SK-N-DZ (cell line): ENCODE results near the gene ADGRE3. TPM values are rescaled to one million over a fixed set of nuclear protein-coding genes. Genes with fewer than 3 reads are reported as not detected.
A peak's percentile ranks its signal among the peaks of the same experiment; 100 is the strongest.

Source experiments
- DNase-seq: peaks from one replicate; pipeline ENCODE4 v3.0.0-alpha.2; 2015; ENCODE audit warnings: low spot score
- polyA plus RNA-seq, 2 experiments: library from polyadenylated mRNA; depleted of rRNA; stranded (reverse); fragments of >200 nt; gene quantifications; 2 replicates each; pipeline ENCODE4 v1.2.3, GENCODE V29; 2014

The ADGRE3 gene, protein sequence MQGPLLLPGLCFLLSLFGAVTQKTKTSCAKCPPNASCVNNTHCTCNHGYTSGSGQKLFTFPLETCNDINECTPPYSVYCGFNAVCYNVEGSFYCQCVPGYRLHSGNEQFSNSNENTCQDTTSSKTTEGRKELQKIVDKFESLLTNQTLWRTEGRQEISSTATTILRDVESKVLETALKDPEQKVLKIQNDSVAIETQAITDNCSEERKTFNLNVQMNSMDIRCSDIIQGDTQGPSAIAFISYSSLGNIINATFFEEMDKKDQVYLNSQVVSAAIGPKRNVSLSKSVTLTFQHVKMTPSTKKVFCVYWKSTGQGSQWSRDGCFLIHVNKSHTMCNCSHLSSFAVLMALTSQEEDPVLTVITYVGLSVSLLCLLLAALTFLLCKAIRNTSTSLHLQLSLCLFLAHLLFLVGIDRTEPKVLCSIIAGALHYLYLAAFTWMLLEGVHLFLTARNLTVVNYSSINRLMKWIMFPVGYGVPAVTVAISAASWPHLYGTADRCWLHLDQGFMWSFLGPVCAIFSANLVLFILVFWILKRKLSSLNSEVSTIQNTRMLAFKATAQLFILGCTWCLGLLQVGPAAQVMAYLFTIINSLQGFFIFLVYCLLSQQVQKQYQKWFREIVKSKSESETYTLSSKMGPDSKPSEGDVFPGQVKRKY
- polyA plus RNA-seq (2014; cell fraction: cytosol; rRNA removed) = not detected in 2 replicates
- not detected in 2 replicates for polyA plus RNA-seq (2014; cell fraction: nucleus; rRNA removed)

- no peak for DNase-seq
Measured at GRCh38 chr19:14674764-14675163, at the start of gene ADGRE3. ADGRE3 (minus strand) TSS chr19:14674844; CDS start chr19:14674770, 74 bp downstream.

DNA sequence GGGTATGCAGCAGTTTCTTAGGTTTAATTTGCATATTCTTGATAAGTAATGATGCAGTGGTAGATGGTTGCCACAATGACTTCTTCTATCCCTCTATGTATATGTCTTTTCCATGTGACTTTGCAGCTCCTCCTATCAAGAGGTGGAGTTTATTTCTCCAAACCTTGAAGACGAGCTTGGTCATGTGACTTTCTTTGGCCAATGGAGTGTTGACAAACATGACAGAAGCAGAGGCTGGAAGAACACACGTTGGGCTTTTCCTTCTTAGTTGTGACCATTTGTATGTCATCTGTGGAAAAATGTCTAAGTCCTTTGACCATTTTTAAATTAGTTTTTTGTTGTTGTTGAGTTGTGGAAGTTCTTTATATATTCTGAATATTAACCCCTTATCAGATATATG, 47.5 kb upstream of the ADGRE3 start:
- no peak for DNase-seq

DNA sequence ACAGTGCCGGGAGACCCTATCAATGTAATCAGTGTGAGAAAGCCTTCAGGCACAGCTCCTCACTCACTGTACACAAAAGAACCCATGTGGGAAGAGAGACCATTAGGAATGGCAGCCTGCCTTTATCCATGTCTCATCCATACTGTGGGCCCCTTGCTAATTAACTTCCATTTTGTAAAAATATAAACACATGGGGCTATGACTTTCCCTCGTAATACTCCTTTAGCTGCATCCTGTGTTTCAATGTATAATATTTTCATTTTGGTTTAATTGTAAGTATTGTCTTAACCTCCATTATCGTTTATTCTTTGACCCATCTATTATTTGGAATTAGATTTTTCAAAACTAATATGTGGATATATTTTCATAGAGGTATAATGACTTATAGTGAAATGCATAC, 44.5 kb upstream of the ADGRE3 start:
- DNase-seq = no peak

DNA sequence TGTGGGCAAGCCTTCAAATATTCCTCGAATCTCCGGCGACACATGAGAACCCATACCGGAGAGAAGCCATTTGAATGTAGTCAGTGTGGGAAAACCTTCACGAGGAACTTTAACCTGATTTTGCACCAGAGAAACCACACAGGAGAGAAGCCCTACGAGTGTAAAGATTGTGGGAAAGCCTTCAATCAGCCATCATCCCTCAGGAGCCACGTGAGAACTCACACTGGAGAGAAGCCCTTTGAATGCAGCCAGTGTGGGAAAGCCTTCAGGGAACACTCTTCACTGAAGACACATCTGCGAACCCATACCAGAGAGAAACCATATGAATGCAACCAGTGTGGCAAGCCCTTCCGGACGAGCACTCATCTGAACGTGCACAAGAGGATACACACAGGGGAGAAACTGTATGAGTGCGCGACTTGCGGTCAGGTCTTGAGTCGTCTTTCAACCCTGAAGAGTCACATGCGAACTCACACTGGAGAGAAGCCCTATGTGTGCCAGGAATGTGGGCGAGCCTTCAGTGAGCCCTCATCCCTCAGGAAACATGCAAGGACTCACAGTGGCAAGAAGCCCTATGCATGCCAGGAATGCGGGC, 44.0 kb upstream of the ADGRE3 start:
- DNase-seq = no peak

- DNase-seq = no peak
Measured at GRCh38 chr19:14715841-14716240, 41.2 kb upstream of the ADGRE3 start.

GRCh38 chr19:14704450-14704849, 29.8 kb upstream of the ADGRE3 start:
- DNase-seq = no peak

DNA sequence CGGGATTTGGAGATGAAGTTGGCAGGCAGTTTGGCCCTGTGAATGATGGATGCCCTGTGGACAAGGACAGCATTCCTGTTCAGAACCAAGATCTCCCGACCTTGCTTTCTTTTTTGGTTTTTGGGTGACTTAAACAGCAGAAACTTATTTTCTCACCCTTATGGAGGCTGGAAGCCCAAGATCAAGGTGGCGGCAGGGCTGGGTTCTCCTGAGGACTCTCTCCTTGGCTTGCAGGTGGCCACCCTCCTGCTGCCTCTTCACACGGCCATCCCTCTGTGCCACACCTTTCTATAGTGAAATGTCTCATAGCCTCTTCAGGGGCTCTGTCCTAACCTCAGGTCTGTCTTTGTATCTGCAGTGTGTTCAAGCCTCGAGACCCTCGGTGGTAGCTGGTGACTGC, 29.2 kb upstream of the ADGRE3 start:
- no peak for DNase-seq

DNA sequence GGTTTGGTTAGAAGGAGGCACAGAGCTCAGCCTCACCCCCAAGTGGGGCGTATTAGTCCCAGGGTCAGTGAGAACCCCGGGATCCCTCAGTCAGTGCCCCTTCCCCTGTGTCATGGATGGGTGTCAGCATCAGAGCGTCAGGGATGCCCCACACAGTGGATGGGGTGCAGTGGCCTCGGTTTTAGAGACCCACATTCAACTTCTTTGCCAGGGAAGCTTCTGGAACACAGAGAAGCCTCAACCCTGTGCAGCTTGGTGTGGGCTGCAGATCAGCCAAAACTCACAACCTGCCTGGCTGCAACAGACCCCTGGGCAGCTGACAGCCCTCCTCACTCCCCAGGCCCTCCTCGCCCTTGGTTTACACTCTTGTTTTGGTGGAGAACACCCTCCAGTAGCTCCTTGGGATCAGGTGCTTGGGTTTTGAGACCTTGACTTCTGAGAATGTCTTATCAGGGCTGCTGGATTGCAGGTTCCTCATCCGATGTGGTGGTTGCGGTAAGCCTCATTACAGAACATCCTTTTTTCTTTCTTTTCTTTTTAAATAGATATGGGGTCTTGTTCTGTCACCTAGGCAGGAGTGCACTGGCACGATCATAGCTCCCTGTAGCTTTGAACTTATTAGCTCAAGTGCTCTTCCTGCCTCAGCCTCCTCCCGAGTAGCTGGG, 26.2 kb upstream of the ADGRE3 start:
- no peak for DNase-seq

- DNase-seq = no peak
Measured at GRCh38 chr19:14699641-14700040, 25.0 kb upstream of the ADGRE3 start.

DNA sequence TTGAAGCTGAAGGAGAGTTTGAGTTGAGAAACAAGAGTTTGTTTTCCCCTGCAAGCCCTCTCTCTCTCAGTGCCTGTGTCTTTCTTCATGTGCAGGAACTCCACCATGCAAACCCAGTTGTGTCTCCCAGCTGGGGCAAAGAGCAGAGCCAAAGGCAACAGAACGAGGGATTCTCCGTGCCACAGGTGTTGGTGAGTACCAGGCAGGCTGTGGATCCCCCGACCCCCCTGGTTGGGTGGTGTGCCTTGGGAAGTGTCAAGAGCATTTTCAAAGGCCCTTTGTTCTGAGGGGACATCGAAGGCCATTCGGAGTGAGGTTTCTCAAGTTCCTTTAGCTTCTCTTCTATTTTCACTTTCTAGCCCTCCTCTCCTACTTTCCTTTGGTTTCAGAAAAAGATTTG, 20.8 kb upstream of the ADGRE3 start:
- DNase-seq = no peak

DNA sequence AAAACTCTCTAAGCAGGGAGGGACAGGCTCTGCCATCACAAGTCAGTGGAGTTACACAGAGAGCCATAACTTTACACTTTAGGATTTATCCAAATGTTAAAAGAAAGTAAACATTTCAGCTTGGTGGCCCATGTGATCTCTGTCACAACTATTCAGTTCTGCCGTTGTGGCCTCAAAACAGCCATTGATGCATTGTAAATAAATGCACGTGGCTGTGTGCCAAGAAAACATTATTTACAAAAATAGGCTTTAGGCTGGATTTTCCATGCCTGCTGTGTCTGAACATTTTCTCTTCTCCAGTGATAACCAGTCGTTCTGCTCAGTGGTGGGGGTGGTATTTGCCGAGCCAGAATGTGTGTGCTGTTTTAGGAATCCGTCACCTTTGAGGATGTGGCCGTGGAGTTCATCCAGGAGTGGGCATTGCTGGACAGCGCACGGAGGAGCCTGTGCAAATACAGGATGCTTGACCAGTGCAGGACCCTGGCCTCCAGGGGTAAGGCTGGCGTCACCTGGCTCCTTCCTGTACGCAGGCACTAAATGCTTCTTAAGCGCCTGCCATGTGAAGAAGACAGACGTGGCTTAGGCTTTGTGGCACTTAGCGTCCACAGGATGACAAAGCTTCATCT, 20.1 kb upstream of the ADGRE3 start:
- DNase-seq = no peak

GRCh38 chr19:14689598-14690503, 15.2 kb upstream of the ADGRE3 start, which contains the start of gene ZNF333:
ZNF333 (plus strand) TSS chr19:14690048; CDS start chr19:14693492, 3,444 bp downstream.
- peak; percentile 84 for DNase-seq

- DNase-seq = no peak
Measured at GRCh38 chr19:14686411-14686810, 11.8 kb upstream of the ADGRE3 start.

GRCh38 chr19:14683439-14683838, 8.8 kb upstream of the ADGRE3 start:
- no peak for DNase-seq

- DNase-seq = no peak
Measured at GRCh38 chr19:14682084-14682483, 7.4 kb upstream of the ADGRE3 start.

- no peak for DNase-seq
Measured at GRCh38 chr19:14678199-14678598, 3.6 kb upstream of the ADGRE3 start.

- no peak for DNase-seq
Measured at GRCh38 chr19:14677464-14677863, 2.8 kb upstream of the ADGRE3 start.

DNA sequence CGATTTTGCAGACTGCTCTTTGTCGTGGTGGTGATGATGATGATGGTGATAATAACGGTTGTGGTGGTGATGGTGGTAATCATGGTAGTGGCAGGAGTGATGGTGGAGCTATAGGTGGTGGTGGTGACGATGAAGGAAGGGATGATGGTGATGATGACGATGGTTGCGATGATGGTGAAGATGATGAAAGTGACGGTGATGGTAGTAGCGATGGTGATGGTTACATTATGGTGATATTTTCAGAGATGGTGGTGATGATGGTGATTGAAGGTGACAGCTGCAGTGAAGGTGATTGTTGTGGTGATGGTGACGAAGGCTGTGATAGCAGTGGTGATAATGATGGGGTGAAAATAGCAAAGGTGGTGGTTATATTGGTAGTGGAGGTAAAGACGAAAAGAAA, 2.1 kb upstream of the ADGRE3 start:
- no peak for DNase-seq

GRCh38 chr19:14673088-14673487, 1.6 kb downstream of the ADGRE3 start:
- DNase-seq = no peak

DNA sequence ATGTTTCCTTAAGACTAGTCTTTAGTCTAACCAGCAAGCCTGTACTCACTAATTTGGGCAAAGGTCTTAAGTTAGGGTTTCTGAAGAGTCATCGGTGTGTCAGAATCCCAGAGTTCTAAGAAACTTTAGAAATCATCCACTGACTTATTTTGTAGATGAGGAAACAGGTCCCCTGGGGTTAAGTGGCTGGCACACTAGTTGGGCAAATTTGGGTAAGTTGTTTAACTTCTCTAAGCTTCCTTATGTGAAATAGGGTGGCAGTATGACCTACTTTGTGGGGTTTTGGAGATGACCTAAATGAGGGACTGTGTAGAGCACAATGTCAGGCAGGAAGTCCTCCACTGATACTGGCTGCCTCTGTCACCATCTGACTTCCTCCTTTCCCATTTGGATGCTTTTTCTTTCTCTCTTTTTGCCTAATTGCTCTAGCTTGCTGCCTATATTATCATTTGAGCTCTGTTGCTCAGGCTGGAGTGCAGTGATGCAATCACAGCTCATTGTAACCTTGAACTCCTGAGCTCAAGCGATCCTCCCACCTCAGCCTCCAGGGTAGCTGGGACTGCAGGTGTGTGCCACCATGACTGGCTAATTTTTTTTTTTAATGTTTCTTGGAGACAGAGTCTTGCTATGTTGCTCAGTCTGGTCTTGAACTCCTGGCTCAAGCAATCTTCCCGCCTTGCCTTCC, 2.3 kb downstream of the ADGRE3 start:
- DNase-seq = no peak
